HG03280 (cell line): ENCODE measurements around the gene ADGRG3.
"Not testable (repeated sequence)": the region's sequence is repeated elsewhere in the genome, so short reads cannot be mapped to it uniquely, and the experiment has no call there.

Experiments used
- ATAC-seq: cut with Tn5 transposase; IDR thresholded peaks from one replicate; pipeline ENCODE4 v1.9.1; 2021; ENCODE audit warnings: mild to moderate bottlenecking, moderate library complexity; ENCODE audit not compliant: unreplicated experiment

The ADGRG3 gene

DNA sequence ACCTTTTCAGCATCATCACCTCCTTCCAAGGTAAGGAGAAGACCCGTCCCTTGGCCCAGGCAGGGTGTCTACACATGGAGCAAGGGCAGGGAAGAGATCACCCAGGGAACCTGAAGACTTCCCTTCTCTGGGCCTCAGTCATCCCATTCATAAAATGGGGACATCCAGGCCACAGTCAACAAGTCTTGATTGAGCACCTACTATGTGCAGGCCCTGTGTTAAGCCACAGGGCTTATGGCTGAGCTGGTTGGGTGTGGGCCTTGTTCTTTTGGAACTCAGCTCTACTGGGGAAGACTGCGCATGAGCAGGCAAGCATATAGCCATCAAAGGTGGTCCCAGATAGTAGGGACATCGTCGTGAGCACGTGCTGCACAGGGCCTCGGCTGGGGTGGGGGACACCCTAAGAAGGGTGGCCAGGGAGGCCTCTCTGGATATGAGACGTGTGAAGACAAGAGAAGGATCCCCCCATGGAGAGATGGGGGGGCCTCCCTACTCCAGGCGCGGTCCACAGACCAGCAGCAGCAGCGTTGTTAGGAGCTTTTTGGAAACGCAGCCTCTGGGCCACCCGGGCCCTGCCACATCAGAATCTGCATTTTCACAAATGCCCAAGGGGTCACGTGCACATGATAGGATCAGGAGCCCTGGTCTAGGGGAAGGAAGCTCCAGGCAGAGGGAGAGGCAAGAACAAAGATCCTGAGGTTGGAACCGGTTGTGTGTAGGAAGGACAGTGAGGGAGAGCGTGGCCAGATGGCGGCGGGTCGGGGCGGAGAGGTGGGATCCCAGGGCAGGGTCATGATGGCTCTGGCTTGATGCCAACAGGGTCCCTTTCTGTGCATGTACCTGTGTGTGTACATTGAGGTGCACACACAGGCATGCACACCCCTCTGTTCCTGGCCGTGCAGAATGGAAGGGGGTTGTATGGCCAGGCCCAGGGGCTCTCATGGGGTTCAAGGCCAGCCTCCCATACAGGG is 5.9 kb upstream of the ADGRG3 start:
- no peak for ATAC-seq

DNA sequence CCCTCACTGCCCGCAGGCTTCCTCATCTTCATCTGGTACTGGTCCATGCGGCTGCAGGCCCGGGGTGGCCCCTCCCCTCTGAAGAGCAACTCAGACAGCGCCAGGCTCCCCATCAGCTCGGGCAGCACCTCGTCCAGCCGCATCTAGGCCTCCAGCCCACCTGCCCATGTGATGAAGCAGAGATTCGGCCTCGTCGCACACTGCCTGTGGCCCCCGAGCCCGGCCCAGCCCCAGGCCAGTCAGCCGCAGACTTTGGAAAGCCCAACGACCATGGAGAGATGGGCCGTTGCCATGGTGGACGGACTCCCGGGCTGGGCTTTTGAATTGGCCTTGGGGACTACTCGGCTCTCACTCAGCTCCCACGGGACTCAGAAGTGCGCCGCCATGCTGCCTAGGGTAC is 4.7 kb upstream of the ADGRG3 start:
- ATAC-seq, result no peak

DNA sequence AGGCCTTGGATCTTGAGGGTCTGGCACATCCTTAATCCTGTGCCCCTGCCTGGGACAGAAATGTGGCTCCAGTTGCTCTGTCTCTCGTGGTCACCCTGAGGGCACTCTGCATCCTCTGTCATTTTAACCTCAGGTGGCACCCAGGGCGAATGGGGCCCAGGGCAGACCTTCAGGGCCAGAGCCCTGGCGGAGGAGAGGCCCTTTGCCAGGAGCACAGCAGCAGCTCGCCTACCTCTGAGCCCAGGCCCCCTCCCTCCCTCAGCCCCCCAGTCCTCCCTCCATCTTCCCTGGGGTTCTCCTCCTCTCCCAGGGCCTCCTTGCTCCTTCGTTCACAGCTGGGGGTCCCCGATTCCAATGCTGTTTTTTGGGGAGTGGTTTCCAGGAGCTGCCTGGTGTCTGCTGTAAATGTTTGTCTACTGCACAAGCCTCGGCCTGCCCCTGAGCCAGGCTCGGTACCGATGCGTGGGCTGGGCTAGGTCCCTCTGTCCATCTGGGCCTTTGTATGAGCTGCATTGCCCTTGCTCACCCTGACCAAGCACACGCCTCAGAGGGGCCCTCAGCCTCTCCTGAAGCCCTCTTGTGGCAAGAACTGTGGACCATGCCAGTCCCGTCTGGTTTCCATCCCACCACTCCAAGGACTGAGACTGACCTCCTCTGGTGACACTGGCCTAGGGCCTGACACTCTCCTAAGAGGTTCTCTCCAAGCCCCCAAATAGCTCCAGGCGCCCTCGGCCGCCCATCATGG is 4.0 kb upstream of the ADGRG3 start:
- no peak for ATAC-seq

DNA sequence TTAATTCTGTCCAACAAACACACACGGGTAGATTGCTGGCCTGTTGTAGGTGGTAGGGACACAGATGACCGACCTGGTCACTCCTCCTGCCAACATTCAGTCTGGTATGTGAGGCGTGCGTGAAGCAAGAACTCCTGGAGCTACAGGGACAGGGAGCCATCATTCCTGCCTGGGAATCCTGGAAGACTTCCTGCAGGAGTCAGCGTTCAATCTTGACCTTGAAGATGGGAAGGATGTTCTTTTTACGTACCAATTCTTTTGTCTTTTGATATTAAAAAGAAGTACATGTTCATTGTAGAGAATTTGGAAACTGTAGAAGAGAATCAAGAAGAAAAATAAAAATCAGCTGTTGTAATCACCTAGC is 3.5 kb upstream of the ADGRG3 start:
- no peak for ATAC-seq

DNA sequence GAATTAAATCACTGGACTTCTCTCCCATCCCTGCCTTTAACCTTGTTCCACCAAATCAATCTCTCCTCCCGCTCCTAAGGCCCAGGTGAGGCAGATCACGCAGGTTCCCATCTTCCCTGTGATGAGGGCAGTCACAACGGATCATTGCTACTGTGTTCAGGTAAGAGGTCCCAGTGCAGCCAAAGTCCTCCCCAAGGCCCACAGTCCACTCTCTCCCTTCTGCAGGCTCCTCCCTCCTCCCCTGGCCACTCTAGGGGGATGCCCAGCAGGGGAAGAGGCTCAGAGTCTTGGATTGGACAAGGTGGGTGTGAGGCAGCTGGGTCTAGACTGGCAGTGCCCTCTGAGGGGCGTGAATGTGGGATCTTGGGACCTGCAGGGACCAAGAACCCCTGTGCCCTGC is 2.6 kb upstream of the ADGRG3 start:
- ATAC-seq, result no peak

DNA sequence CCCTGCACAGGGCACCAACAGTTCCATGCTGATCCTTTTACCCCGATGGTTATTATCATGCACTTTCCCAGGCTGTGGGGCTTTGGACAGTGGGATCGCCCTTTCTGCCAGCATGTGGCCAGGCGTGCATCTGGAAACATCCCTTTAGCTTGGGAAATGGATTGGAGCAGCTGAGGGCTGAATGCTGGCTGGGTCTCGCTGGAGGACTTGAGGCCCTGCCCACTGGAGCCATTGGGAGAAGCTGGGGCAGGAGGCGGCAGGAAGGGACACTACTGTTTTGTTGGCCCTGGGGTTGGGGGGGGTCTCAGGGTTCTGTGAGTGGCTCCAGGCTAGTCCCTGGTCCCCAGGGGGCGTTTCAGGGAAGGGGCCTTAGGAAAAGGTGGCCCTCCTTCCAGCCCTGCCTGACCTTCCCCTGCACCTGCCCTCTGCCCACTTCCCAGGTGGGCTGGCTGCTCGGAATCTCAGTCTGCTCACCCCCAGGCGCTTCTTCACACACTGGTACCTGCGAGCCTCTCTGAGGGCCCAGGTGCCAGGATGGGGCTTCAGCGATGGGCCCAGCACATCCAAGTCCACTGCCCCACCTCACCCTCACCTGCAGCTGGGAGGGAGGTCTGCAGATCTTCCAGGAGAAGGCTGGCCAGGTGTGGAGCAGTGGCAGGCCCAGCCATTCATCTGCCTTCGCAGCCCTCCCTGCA is 1.6 kb upstream of the ADGRG3 start:
- ATAC-seq, result no peak

DNA sequence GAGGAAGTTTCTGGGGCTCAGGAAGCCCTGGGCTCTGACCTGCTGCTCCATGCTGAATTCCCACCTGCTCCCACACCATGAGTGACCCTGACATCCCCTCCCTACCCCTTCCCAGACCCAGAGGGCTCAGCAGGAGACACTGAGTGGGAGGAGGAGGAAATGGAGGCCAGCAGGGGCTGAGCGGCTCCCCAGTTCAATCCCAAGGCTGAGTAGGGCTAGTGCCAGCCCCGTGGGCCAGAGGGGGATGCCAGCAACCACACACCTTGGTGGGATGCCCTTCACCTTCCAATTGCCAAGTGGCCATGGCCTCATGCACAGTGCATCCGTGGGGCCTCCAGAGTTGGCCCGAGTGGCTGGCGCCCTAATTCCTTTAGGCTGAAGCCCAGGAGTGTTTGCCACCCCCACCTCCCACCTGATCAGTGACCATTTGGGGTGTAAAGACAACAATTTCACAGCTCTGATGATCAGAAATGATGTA is 1.0 kb upstream of the ADGRG3 start:
- no peak for ATAC-seq

DNA sequence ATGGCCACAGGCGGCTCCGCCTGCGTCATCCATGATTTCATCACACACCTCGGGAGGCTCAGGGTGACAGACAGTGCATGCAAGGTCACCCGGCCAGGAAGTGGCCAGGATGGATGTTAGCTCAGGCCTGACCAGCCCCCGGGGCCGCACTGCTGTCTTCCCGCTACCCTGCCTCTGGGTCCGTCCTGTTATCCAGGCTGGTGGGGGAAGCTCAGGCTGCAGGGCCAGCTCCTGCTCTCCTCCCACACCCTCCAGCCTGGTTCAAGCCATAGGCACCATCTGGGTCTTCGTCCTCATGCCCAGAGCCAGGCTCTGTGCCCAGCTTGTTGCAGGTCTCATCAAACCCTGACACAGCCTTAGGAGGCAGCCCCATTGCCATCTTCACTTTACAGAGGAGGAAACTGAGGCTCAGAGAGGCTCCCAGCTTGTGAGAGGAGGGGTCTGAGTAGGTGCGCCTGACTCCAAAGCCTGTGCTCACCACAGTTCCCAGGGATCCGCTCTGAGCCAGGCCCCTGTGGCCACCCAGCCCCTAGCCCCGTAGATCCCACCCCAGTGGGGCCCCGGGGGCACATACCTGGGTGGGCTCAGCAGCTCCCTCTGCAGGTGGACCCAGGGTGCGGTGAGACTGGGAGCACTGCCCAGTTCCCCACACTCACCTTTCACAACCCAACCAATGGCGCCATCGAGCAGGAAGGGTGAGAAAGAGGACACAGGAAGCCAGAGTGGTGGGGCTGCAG is 412 bp upstream of the ADGRG3 start:
- no peak for ATAC-seq

DNA sequence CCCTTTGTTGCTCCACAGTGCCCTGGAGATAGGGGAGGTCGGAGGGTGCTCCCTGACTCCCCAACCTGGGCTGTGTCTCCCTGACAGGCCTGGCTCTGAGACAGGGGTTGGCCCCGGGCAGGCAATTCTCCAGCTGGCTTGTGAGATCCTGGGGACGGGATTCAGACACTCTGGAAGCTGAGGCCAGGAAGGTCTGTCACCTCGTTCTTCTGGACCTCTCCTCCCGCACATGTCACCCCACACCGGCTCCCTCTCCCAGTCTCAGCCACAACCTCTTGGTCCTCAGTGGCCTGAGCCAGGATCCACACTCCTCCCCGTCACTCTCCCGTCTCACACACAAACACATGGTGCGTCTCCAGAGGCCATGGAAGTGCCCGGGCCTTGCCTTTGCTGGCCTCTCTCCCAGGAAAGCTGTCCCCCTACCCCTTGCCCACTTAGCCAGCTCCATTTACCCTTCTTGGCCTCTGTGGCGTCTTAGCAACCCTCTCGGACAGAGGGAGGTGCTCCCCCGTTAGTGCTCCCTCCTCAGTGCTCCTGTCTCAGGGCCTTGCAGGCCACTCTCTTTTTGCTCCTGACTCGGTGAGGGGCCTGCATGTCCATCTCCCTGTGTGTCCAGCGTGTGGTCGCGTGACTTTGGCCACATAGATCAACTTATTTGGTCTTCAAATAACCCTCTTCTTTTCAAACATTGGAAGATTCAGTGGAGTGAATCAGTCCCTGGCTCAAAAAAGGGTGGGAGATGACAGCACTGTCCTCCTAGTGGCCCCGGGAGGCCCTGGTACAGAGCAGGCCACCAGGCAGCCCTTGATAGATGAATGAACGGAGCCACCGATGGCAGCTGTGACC is 747 bp downstream of the ADGRG3 start:
- ATAC-seq, result no peak

DNA sequence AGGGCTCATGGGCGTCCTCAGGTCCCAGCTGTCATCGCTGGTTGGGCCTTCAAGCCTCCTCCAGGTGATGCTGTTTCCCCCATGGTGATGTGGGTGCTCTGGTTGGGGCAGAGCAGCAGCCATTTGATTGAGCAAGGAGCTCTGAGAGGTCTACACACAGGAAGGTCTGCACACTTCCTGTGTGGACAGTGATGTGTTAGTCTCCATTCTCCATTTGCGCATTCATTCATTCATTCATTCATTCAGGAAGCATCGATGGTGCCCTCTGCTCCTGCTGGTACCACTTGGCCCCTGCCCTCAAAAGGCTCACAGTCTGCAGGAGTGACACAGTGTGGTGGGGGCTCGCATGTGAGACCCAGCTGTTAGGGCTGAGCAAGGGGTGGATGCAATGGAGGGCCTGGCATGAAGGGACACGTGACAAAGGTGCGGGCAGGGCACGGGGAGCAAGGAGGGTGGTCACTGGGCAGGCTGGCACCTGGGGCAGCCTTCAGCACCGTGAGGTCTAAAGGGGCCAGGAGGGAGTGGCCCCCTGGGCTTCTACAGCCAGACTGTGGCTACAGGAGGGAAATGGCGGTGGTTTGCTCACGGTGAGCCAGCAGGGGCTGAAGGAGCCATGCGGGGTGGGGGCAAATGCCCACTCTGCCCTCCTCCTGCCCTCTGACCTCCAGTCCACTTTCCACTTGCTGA is 1.5 kb downstream of the ADGRG3 start:
- ATAC-seq, result no peak

DNA sequence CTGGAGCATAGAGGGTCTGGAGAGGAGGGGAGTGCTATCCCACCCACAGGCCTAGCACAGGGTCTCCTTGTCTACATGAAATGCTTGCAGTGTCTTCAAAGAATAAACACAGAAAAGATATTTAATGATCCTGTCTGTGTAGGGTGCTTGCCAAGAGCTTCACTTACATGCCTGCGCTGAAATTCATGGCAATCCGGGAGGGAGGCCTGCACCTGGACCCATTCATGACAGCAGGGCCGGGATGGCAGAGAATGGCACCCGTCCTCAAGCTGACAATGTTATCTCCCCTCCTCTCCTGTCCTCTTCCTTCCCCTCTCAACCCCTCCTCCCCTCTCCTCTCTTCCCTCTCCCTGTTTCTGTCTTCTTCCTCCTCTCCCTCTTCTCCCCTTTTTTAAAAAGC is 2.1 kb downstream of the ADGRG3 start:
- ATAC-seq, result no peak

DNA sequence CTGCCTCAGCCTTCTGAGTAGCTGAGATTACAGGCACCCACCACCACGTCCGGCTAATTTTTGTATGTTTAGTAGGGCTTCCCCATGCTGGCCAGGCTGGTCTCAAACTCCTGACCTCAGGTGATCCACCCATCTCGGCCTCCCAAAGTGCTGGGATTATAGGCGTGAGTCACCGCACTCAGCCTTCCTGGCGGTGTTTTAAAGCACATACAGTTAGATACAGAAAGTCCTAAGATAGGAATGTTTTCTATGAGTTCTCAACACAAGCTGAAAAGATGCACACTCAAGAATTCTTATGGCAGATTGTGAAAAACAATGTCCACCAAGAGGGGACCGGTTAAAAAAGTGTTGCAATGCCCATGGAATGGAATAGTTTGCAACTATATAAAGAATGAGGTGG is 3.3 kb downstream of the ADGRG3 start:
- not testable (repeated sequence) for ATAC-seq

DNA sequence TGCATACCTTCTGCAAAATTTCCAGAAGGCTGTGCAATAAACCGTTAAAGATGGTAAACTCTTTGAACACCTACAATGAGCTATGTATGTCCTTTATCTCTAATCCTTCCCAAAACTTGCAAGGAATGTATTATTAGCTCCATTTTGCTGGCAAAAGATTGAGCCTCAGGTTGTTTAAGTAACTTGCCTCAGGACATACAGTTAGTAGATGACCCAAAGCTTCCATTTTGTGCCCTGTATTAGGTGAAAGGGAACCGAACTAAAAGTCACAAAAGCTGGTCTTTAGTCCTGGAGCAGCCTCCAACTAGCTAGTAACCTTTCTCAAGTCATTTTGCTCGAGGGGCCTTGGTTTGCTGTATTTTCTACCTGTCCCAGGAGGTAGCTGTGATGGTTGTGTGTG is 4.3 kb downstream of the ADGRG3 start:
- ATAC-seq, result no peak

DNA sequence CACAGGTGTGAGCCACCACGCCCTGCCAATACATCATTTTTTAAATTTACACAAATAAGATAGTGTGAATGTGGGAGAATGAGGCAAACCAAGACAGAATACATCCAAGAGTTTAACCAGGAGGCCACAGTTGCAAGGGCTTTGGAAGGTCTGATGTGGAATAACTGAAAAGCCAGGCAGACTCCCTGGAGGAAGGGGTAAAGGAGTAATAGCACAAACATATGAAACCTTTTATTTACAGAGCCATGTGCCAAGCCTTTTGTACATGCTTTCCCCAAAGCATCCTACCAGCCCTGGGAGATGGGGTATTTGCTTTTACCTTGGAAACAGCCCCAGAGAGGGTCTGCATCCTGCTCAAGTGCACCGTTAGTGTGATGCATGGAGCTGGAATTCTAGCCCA is 4.7 kb downstream of the ADGRG3 start:
- ATAC-seq, result no peak

DNA sequence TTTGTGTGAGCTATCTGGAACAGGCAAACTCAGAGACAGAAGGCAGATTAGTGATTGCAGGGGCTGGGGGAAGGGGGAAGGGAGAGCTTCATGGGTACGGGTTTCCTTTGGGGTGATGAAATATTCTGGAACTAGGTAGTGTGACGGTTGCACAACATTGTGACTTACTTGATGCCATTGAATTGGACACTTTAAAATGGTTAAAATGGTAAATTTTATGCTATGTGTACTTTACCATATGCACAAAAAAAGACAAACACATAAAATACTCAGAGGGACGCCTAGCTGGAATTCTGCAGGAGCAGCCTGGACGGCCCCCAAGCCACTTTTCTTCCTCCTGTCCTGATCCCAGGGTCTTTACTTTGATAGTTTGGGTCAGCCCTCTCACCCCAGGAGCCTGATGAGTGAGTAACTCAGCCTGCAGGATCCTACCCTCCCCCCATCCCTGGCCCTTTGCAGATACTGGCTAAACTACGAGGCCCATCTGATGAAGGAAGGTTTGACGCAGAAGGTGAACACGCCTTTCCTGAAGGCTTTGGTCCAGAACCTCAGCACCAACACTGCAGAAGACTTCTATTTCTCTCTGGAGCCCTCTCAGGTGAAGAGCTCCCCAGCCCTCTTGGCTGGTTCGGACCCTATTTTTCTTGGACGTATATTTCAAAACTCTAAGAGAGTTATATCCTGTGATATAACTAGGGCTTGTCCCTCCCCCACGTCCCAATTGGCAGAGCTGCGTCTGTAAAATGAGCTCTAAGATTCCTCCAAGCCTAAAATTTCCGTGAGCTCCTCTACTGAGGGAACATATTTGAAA is 7.8 kb downstream of the ADGRG3 start:
- ATAC-seq, result no peak

DNA sequence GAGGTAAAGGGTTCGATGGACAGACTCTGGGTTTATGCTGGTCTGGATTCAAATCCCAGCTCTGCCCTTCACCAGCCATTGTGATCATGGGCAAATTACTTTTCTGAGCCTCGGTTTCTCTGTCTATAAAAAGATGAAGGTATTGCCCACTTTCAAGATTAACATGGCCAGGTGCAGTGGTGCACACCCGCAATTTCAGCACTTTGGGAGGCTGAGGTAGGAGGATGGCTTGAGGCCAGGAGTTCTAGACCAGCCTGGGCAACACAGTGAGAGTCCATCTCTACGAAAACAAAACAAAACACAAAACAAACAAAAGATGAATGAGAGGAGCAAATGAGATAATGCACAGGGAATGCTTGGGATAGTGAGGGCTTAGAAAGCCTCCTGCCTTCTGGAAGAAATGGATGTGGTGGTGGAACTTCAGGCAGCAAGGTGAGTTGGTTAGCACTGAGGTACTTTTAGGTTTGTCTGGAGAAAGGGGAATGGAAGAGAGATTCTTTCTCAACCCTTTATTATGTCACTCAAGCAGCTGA is 8.5 kb downstream of the ADGRG3 start:
- ATAC-seq, result no peak

DNA sequence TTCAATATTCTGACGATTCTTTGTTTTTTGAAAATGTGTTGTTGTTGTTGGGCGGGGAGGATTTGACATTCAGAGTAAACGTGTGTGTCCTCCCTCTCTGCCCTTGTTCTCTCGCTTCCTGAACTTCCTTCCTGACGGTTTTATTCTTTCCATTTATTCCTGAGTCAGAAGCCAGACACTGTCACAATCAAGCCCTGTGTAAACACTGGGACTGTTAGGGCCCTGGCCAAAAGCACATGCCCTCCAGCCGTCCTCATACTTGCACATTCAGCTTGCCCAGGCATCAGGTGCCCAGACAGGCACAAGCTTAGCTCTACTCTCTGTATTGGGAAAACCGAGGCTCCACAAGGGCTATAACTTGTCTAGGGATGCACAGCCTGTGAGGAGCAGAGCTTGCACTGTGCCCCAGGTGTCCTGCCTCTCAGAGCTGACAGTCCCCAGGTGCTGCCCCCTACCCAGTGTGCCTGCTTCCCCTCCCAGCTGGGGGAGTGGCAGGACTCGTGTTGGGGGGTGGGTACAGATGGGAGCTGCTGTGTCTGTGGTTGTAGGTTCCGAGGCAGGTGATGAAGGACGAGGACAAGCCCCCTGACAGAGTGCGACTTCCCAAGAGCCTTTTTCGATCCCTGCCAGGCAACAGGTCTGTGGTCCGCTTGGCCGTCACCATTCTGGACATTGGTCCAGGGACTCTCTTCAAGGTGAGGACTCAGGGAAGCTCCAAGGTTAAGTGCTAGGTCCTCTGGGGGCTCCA is 9.7 kb downstream of the ADGRG3 start:
- no peak for ATAC-seq

DNA sequence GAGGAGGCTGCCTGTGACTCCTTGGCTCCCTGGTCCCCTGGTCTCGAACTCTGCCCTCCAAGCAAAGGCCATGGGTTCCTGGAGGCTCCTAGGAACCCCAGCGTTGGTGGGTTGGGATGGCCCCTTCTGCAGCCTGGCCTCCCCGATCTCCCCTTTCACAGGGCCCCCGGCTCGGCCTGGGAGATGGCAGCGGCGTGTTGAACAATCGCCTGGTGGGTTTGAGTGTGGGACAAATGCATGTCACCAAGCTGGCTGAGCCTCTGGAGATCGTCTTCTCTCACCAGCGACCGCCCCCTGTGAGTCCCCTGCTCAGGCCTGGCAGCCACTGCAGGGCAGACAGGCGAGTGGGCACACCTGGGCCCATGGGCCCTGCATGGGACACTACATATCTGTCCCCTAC is 10.9 kb downstream of the ADGRG3 start:
- ATAC-seq, result no peak
